BE2C (cell line): ENCODE measurements around the gene GPR132.

Experiments
- DNase-seq: peaks from one replicate; pipeline ENCODE4 v3.0.0-alpha.2; 2020
- H3K27me3 ChIP-seq: fragments of 250-450 bp; sonication (Bioruptor Pico); 2 replicates; pipeline ENCODE4 v1.5.1; 2020; ENCODE audit warnings: mild to moderate bottlenecking
- H3K36me3 ChIP-seq: fragments of 250-450 bp; sonication (Bioruptor Pico); 2 replicates; pipeline ENCODE4 v1.5.1; 2020; ENCODE audit warnings: mild to moderate bottlenecking
- H3K4me1 ChIP-seq: fragments of 250-450 bp; sonication (Bioruptor Pico); 2 replicates; pipeline ENCODE4 v1.5.1; 2020
- H3K4me3 ChIP-seq: 2 replicates; pipeline ENCODE4 v1.5.1; 2011; ENCODE audit warnings: low read depth, low read length
- H3K9me3 ChIP-seq: fragments of 250-450 bp; sonication (Bioruptor Pico); 2 replicates; pipeline ENCODE4 v1.5.1; 2020
- CTCF ChIP-seq: IDR thresholded peaks from 2 replicates; pipeline ENCODE4 v1.5.1; 2012; ENCODE audit warnings: mild to moderate bottlenecking, low read depth, low read length

GPR132 gene

GRCh38 chr14:105022276-105022670 lies 43.0 kb downstream of the GPR132 start:
- Histone ChIP-seq H3K4me1 (0 out of 2 replicates have a peak, but pooled peaks cover 3% of the 10 kb centered on the region), H3K9me3 (no peaks in the 10 kb centered on the region), H3K36me3 (peaks cover 17% of the 10 kb centered on the region), H3K4me3 (peak overlapping the region; percentile 90), H3K27me3 (no peaks in the 10 kb centered on the region)
- TF ChIP-seq CTCF, result no peak
- DNase-seq, result no peak

GRCh38 chr14:105021656-105022275 lies 43.5 kb downstream of the GPR132 start:
- peak; percentile 37; the same call in 1 of the 2 replicates for TF ChIP-seq CTCF
- peak; percentile 51 for DNase-seq
- H3K9me3 ChIP-seq, result no peaks in the 10 kb centered on the region
- no peaks in the 10 kb centered on the region for H3K27me3 ChIP-seq
- peaks cover 17% of the 10 kb centered on the region for H3K36me3 ChIP-seq
- H3K4me3 ChIP-seq, result peak overlapping the region; percentile 90
- peaks cover 3% of the 10 kb centered on the region for H3K4me1 ChIP-seq

- DNase-seq, result peak; percentile 99
- no peak for TF ChIP-seq CTCF
- peaks cover 22% of the 10 kb centered on the region for H3K36me3 ChIP-seq
- no peaks in the 10 kb centered on the region for H3K9me3 ChIP-seq
- H3K27me3 ChIP-seq, result no peaks in the 10 kb centered on the region
- peaks cover 10% of the 10 kb centered on the region for H3K4me1 ChIP-seq
- peak within 1 kb of the TSS; percentile 90 for H3K4me3 ChIP-seq
Observed at GRCh38 chr14:105020815-105021655, 44.2 kb downstream of the GPR132 start, which contains the start of gene CDCA4. CDCA4 (minus strand) TSS chr14:105021083; CDS start chr14:105011929, 9,154 bp downstream.

- peaks cover 28% of the 10 kb centered on the region for H3K36me3 ChIP-seq
- no peak for TF ChIP-seq CTCF
- DNase-seq, result peak; percentile 51
- no peaks in the 10 kb centered on the region for H3K9me3 ChIP-seq
- peak overlapping the region; percentile 62 for H3K4me3 ChIP-seq
- no peaks in the 10 kb centered on the region for H3K27me3 ChIP-seq
- H3K4me1 ChIP-seq, result peaks cover 18% of the 10 kb centered on the region
Observed at GRCh38 chr14:105019861-105020814, 45.1 kb downstream of the GPR132 start.

GRCh38 chr14:105018414-105018813 lies 46.8 kb downstream of the GPR132 start:
- Histone ChIP-seq H3K27me3 (no peaks in the 10 kb centered on the region), H3K36me3 (peaks cover 28% of the 10 kb centered on the region), H3K9me3 (no peaks in the 10 kb centered on the region), H3K4me3 (no peak overlapping the region), H3K4me1 (peaks cover 34% of the 10 kb centered on the region)
- no peak for TF ChIP-seq CTCF
- DNase-seq, result no peak
